Left cardiac atrium (tissue), 4 donors: Measurements from ENCODE around the gene MAFB. TPM values are rescaled to one million over a fixed set of nuclear protein-coding genes. Genes with fewer than 3 reads are reported as not detected.
A peak's percentile ranks its signal among the peaks of the same experiment; 100 is the strongest.

Source experiments
- ATAC-seq, 2 donors: fragments of 200-7000 bp; cut with Tn5 transposase; one replicate each; pipeline ENCODE4 v1.9.1; 2020; ENCODE audit warnings: mild to moderate bottlenecking in 2 of 2, moderate library complexity in 2 of 2
- DNase-seq: peaks from one replicate; pipeline ENCODE4 v3.0.0-alpha.2; 2020
- intact Hi-C, 2 donors: fragments of 100-400 bp; cut with DNase I; formaldehyde crosslinking; loops; one replicate each; pipeline versions ENCODE4 v1.14.1 to v1.15.1; 2022 to 2023
- total RNA-seq, 2 donors: library from RNA; stranded (reverse); fragmentation: NEBNext Ultra II Directional; extraction: Animal tissue kit (Norgen Biotek cat#: 25700); gene quantifications; one replicate each; pipeline ENCODE4 v1.2.1, GENCODE V29; 2021
- donor health status: DM: no; HTN: yes; CAD: no.
- donor health status: DM: no; HTN: yes; CAD: no; lungs with severe emphysema.
- donor health status: DM: yes; HTN: yes; CAD: no.
- donor health status: Dilated cardiomyopathy.

The MAFB gene
- total RNA-seq, 2 donors from 2014 or later: 24.8 to 32.5 TPM

DNA sequence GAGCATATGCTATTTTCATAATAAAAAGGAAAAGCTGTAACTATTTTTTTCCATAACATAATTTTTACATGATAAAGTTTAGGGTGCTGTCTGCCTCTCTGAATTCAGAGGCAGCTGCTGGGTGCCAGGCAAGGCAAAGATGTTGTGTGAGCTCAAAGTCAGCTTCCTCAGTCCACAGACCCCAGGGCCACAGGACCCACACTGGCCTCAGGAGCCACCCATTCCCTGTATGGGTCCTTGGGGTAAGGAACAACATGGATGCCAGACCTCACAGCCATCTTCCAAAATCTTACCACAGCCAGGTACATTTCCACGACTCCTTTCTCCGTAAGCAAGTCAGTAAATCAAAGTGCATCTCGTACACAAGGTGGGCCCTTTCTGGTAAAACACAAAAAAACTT is 16.4 kb upstream of the MAFB start:
- ATAC-seq (no peak), DNase-seq (no peak)
- intact Hi-C loops: no loop called here

DNA sequence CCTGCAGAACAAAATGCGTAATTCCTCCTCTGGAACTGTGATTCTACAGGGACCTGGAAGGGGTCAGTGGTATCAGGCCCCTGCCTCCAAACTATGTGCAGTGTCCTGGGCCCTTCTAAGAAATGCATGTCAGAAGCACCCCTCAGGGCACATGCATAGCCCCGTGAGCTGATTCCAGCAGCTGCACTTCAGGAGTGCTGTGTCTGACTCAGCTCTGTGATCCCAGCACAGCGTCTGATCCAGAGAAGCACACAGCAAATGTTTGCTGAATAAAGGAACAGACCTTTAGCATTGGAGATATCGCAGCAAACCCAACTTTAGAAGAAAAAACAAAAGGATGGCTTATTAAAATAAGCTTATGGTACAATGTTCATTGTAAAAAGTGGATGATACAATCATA is 15.8 kb upstream of the MAFB start:
- intact Hi-C loops: no loop called here
- ATAC-seq: no peak
- DNase-seq: no peak

GRCh38 chr20:40703975-40704530 is 15.0 kb upstream of the MAFB start:
- intact Hi-C loops: no loop called here
- DNase-seq (no peak), ATAC-seq (peak in 1 of 2 donors; percentile 68)

DNA sequence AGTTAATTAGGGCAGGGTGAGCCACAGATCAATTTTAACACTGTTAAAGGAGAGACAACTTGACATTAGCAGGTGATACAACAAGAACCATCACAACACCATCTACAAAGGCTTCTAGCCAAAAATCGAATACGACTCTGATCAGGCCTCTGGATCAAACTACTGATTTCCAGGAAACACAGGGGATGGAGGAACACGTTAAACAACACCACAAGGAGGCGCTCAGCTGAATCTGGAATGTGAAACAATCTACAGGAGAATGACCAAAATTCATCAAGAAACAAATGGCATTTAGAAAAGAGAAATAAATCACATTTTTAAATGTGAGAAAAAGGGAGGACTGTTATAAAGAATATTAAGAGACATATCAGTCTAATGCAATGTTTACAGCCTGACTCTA is 13.5 kb upstream of the MAFB start:
- ATAC-seq (no peak), DNase-seq (no peak)
- intact Hi-C loops: no loop called here

DNA sequence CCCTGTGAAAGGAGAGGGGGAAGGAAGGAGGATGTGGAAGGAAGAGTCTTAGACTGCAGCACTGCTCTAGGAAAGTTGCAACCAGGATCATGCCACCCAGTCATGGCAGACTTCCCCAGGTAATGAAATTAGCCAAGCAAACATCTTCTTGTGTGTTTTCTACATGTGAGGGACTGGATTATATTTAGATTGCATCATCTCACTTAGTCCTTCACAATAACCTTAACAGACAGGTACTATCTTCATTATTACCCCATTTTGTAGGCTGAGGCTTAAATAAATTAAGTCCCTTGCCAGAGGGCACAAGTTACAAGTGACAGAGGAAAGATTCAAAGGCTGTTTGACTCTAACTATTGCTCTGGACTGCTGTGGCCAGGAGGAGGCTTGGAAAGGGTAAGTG is 9.7 kb upstream of the MAFB start:
- no peak for DNase-seq
- no peak for ATAC-seq
- intact Hi-C loops: loop anchor here (10.0 kb wide), 5 partner anchors 434 to 874 kb away; no protein-coding TSS in a partner anchor

- no peak for DNase-seq
- intact Hi-C loops: loop anchor here (10.0 kb wide), 5 partner anchors 433 to 873 kb away; no protein-coding TSS in a partner anchor
- ATAC-seq: no peak
Observed at GRCh38 chr20:40698281-40698680, 9.2 kb upstream of the MAFB start.

- ATAC-seq: peak in 1 of 2 donors; percentile 38
- intact Hi-C loops: loop anchor here (10.0 kb wide), 5 partner anchors 433 to 873 kb away; no protein-coding TSS in a partner anchor
- DNase-seq: no peak
Observed at GRCh38 chr20:40697541-40697940, 8.5 kb upstream of the MAFB start.

- intact Hi-C loops: loop anchor here (10.0 kb wide), 5 partner anchors 430 to 870 kb away; no protein-coding TSS in a partner anchor
- no peak for DNase-seq
- no peak for ATAC-seq
Observed at GRCh38 chr20:40695214-40695613, 6.2 kb upstream of the MAFB start.

DNA sequence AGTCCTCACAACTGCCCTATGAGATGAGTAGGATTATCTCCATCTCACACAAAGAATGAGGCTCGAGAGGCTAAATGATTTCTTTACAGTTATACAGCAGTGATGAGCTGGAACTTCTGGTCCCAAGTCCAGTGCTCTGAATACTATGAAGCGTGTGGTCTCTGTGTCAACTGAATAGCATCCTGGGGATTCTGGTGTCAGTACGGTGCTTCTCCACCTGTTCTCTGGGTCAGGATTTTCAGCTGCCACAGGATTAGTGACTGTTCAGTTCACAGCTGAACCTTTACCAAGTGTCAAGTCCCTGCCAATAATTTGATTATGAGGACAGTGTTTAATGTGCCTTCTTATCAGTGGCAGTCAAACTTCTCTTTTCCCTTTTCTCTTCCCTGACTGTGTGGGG is 5.2 kb upstream of the MAFB start:
- intact Hi-C loops: loop anchor here (10.0 kb wide), 5 partner anchors 429 to 869 kb away; no protein-coding TSS in a partner anchor
- no peak for DNase-seq
- ATAC-seq: no peak

GRCh38 chr20:40692240-40693011 is 3.4 kb upstream of the MAFB start:
- DNase-seq (no peak), ATAC-seq (no peak)
- intact Hi-C loops: loop anchor here (10.0 kb wide), 5 partner anchors 428 to 868 kb away; no protein-coding TSS in a partner anchor

DNA sequence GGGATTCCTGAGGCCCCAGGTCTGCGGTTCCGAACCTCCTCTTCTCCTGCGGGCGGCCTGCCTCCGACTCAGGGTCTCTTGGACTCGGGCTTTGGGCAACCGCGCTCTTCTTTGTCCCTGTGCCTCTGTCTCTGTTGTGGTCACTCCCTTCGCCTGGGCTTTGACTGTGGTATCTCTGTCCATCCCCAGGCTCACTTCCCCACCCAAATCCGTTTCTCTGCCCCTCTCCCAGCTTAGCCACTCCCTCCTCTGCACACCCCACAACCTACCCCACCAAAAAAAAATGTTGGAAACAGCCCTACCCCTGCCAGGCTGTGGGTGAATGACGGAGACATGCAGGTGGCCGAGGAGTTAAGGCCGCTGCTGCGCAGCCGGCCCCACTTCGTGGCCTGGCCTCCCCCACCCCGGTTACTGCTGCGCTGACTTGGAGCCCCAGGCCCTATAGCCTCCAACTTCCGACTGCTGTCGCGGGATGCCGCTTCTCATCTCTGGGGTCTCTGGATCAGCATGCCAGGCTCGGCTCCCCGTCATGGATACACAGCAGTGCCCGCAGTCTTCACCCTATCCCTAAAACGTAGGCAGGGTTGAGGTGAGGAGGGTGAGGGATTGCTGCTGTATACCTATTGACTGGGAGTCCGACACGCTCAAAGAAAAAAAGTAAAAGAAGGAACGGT is 2.7 kb upstream of the MAFB start:
- ATAC-seq (no peak), DNase-seq (no peak)
- intact Hi-C loops: loop anchor here (10.0 kb wide), 5 partner anchors 427 to 867 kb away; no protein-coding TSS in a partner anchor

GRCh38 chr20:40690836-40691565 is 2.0 kb upstream of the MAFB start:
- ATAC-seq (no peak), DNase-seq (no peak)
- intact Hi-C loops: loop anchor here (10.0 kb wide), 5 partner anchors 426 to 866 kb away; no protein-coding TSS in a partner anchor

DNA sequence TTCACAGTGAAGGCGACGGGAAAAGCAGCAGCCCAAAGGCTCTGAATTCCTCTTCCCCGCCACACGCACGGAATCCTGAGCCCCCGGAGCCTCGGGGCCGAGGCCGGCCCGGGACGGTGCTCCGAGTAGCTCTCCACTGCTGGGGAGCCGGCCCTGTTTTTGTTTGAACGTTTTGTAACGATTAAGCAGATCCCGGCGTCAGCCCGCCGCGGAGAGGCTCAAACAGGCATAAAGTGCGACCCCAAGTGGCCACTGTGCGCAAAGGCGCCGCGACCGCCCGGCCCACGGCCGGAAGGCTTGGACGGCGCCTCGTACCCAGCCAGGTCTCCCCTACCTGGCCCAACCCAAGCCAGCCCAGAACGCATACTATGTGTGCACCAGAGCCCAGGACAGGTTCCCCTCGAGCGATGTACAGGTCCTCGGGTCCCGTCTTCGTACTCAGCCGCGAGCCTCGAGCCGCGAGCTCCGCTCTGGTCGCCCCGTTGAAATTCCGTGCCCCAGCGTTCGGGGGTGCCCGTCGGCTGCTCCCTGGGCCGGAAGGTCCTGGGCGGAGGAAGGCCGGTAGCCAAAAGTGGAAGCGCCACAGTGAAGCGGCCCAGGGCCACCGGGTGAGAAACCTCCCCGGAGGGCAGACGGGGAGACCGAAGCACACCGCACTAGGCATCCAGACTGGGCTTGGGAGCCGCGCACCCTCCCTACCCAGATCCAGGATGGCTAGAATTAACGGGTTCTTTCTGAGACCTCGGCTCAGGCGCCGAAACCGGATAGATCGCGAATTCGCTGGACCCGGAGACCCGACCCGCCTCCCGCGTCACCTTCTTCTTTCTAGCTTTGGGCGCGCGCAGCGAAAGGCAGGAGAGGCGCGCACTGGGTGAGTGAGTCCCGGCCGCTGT is 1.2 kb upstream of the MAFB start:
- peak; percentile 94 for DNase-seq
- ATAC-seq: peak; percentile 61 to 65
- intact Hi-C loops: loop anchor here (5.0 to 10.0 kb wide), 7 partner anchors 218 to 1425 kb away; no protein-coding TSS in a partner anchor

- peak; percentile 3 to 9 for ATAC-seq
- intact Hi-C loops: loop anchor here in 1 of 2 donors (5.0 to 10.0 kb wide), 2 partner anchors 216 to 1424 kb away; no protein-coding TSS in a partner anchor
- DNase-seq: peak; percentile 56
Observed at GRCh38 chr20:40688129-40689099, 622 bp downstream of the MAFB start.

GRCh38 chr20:40687384-40688128 is 1.5 kb downstream of the MAFB start:
- peak; percentile 71 for DNase-seq
- peak in 1 of 2 donors; percentile 0 for ATAC-seq
- intact Hi-C loops: loop anchor here in 1 of 2 donors (5.0 to 10.0 kb wide), 2 partner anchors 215 to 1423 kb away; no protein-coding TSS in a partner anchor

DNA sequence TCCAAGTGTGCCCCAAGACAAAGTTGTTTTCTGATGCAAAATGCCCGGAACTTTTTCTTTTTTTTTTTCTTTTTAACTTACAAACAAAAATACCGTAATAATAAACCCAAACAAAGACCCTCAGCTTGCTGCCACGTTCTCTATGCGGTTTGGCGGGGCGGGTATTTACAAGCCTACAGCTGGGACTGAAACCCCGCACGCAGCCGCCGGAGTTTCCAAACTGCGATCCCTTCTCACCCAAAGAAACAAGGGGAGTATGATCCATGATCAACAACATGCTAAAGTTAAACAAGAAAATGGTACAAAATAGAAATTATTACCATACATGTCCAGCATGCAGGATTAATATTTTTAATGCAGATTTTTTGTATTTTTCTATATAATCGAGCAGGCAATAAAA is 2.1 kb downstream of the MAFB start:
- intact Hi-C loops: loop anchor here in 1 of 2 donors (5.0 to 10.0 kb wide), 2 partner anchors 215 to 1422 kb away; no protein-coding TSS in a partner anchor
- no peak for DNase-seq
- ATAC-seq: no peak
